LNCaP clone FGC (cell line): Measurements from ENCODE around the gene HS6ST1.

Experiments
- DNase-seq: peaks from one replicate; pipeline ENCODE4 v3.0.0-alpha.2; 2011; ENCODE audit warnings: low read depth
- H3K4me3 ChIP-seq: 2 replicates; pipeline ENCODE4 v1.5.1; 2011; ENCODE audit warnings: mild to moderate bottlenecking, low read depth, low read length, control low read depth
- CTCF ChIP-seq: IDR thresholded peaks from 2 replicates; pipeline ENCODE4 v1.5.1; 2012; ENCODE audit warnings: mild to moderate bottlenecking; ENCODE audit not compliant: control insufficient read depth, insufficient read depth; ENCODE audit errors: extremely low read depth

The HS6ST1 gene

GRCh38 chr2:128236491-128237035, 82.1 kb downstream of the HS6ST1 start:
- DNase-seq, result no peak
- no peak for TF ChIP-seq CTCF
- no peak overlapping the region for H3K4me3 ChIP-seq

- no peak overlapping the region for H3K4me3 ChIP-seq
- no peak for TF ChIP-seq CTCF
- no peak for DNase-seq
Observed at GRCh38 chr2:128235581-128235980, 83.1 kb downstream of the HS6ST1 start.

- no peak for DNase-seq
- TF ChIP-seq CTCF, result no peak
Observed at GRCh38 chr2:128234613-128235012, 84.1 kb downstream of the HS6ST1 start.

GRCh38 chr2:128233790-128234395, 84.8 kb downstream of the HS6ST1 start:
- TF ChIP-seq CTCF, result no peak
- DNase-seq, result no peak
- H3K4me3 ChIP-seq, result peak overlapping the region; percentile 54

More at GRCh38 chr2:128234613-128235012, 84.1 kb downstream of the HS6ST1 start:
- no peak overlapping the region for H3K4me3 ChIP-seq

GRCh38 chr2:128232965-128233789, 85.5 kb downstream of the HS6ST1 start:
- H3K4me3 ChIP-seq, result peak overlapping the region; percentile 54
- TF ChIP-seq CTCF, result peak; percentile 84
- DNase-seq, result no peak

GRCh38 chr2:128228894-128229293, 89.8 kb downstream of the HS6ST1 start:
- no peak overlapping the region for H3K4me3 ChIP-seq
- no peak for TF ChIP-seq CTCF
- no peak for DNase-seq
